HepG2 (cell line): Measurements from ENCODE around the gene PRXL2B. TPM values are rescaled to one million over a fixed set of nuclear protein-coding genes. Genes with fewer than 3 reads are reported as not detected.

Experiments used
- AKAP8 ChIP-seq: sonication (generic); formaldehyde crosslinking; IDR thresholded peaks from 2 replicates; pipeline ENCODE4 v1.5.1; 2020; ENCODE audit warnings: mild to moderate bottlenecking, missing genetic modification reagents
- BCL6 ChIP-seq: IDR thresholded peaks from 2 replicates; pipeline ENCODE4 v1.6.1; 2016; ENCODE audit warnings: missing genetic modification reagents, missing compliant biosample characterization
- CBFB ChIP-seq: sonication (generic); formaldehyde crosslinking; IDR thresholded peaks from 2 replicates; pipeline ENCODE4 v1.4.0; 2020; ENCODE audit warnings: missing genetic modification reagents
- FIP1L1 ChIP-seq: fragments of 200-400 bp; formaldehyde crosslinking; IDR thresholded peaks from 2 replicates; pipeline ENCODE4 v1.6.1; 2018; ENCODE audit warnings: low read depth, mild to moderate bottlenecking, low read length, moderate library complexity, borderline replicate concordance; ENCODE audit not compliant: insufficient read depth
- FOXA3 ChIP-seq: IDR thresholded peaks from 2 replicates; pipeline ENCODE4 v1.6.1; 2016; ENCODE audit warnings: missing genetic modification reagents, missing compliant biosample characterization
- GABPB1 ChIP-seq: IDR thresholded peaks from 2 replicates; pipeline ENCODE4 v1.6.1; 2016; ENCODE audit warnings: mild to moderate bottlenecking, missing genetic modification reagents, moderate library complexity, missing compliant biosample characterization
- MBD4 ChIP-seq: IDR thresholded peaks from 2 replicates; pipeline ENCODE4 v1.6.1; 2012; ENCODE audit warnings: low read length, inconsistent platforms, borderline replicate concordance
- PHF8 ChIP-seq: sonication (generic); formaldehyde crosslinking; IDR thresholded peaks from 2 replicates; pipeline ENCODE4 v1.5.0; 2020; ENCODE audit warnings: missing genetic modification reagents
- PTBP1 ChIP-seq: fragments of 200-400 bp; formaldehyde crosslinking; IDR thresholded peaks from 2 replicates; pipeline ENCODE4 v1.6.1; 2018; ENCODE audit warnings: low read length, low read depth; ENCODE audit not compliant: poor library complexity, severe bottlenecking
- SIX4 ChIP-seq: sonication (generic); formaldehyde crosslinking; IDR thresholded peaks from 2 replicates; pipeline ENCODE4 v1.4.0; 2020; ENCODE audit warnings: missing genetic modification reagents
- SP1 ChIP-seq, 2 experiments: fragments of 450-650 bp in 1 of 2; sonication (generic) in 1 of 2; formaldehyde crosslinking in 1 of 2; IDR thresholded peaks; 2 replicates each; pipeline versions ENCODE4 v1.4.0 to v1.6.1; 2016 to 2020; ENCODE audit warnings: missing genetic modification reagents in 1 of 2
- ZNF530 ChIP-seq: sonication (generic); formaldehyde crosslinking; IDR thresholded peaks from 2 replicates; pipeline ENCODE4 v1.5.0; 2020; ENCODE audit warnings: low read depth, mild to moderate bottlenecking, missing genetic modification reagents
- ZNF557 ChIP-seq: sonication (generic); formaldehyde crosslinking; IDR thresholded peaks from 2 replicates; pipeline ENCODE4 v1.4.0; 2020; ENCODE audit warnings: missing genetic modification reagents
- ZNF577 ChIP-seq: sonication (generic); formaldehyde crosslinking; IDR thresholded peaks from 2 replicates; pipeline ENCODE4 v1.4.0; 2020; ENCODE audit warnings: mild to moderate bottlenecking, low read depth, missing genetic modification reagents, borderline replicate concordance
- ZNF773 ChIP-seq: sonication (generic); formaldehyde crosslinking; IDR thresholded peaks from 2 replicates; pipeline ENCODE4 v1.4.0; 2020; ENCODE audit warnings: missing genetic modification reagents, borderline replicate concordance
- ZNF83 ChIP-seq: sonication (generic); formaldehyde crosslinking; IDR thresholded peaks from 2 replicates; pipeline ENCODE4 v1.4.0; 2020; ENCODE audit warnings: missing genetic modification reagents, mild to moderate bottlenecking, borderline replicate concordance
- polyA plus RNA-seq, 8 experiments: library from polyadenylated mRNA; depleted of rRNA in 3 of 8; stranded (reverse) in 7 of 8; unstranded in 1 of 8; fragments of >200 nt; fragmentation: Illumina TruSeq in 4 of 8; extraction: Trizol in 4 of 8; gene quantifications; 2 replicates each; pipeline versions ENCODE4 v1.2.1 to v1.2.3, GENCODE V29; 2011 to 2016; ENCODE audit warnings: low read depth in 4 of 8, missing spikeins in 1 of 8, mixed read lengths in 1 of 8; ENCODE audit not compliant: insufficient read depth in 1 of 8
- total RNA-seq, 5 experiments: library from RNA; depleted of rRNA; stranded (reverse); fragments of >200 nt; fragmentation: Illumina TruSeq; extraction: Trizol; gene quantifications; 2 replicates each; pipeline ENCODE4 v1.2.3, GENCODE V29; 2016; ENCODE audit warnings: low read depth in 1 of 5
- TF ChIP-seq, protein P1 (sequence below): sonication (generic); formaldehyde crosslinking; IDR thresholded peaks from 2 replicates; pipeline ENCODE4 v1.4.0; 2020; ENCODE audit warnings: missing genetic modification reagents, mild to moderate bottlenecking, borderline replicate concordance
- TF ChIP-seq, protein P2 (sequence below): IDR thresholded peaks from 2 replicates; pipeline ENCODE4 v1.4.0; 2020; ENCODE audit warnings: mild to moderate bottlenecking, missing genetic modification reagents
- TF ChIP-seq, protein P3 (sequence below): sonication (generic); formaldehyde crosslinking; IDR thresholded peaks from 2 replicates; pipeline ENCODE4 v1.5.1; 2020; ENCODE audit warnings: missing genetic modification reagents, mild to moderate bottlenecking, borderline replicate concordance
- TF ChIP-seq, protein P4 (sequence below): sonication (generic); formaldehyde crosslinking; IDR thresholded peaks from 2 replicates; pipeline ENCODE4 v1.4.0; 2020; ENCODE audit warnings: missing genetic modification reagents, borderline replicate concordance

PRXL2B gene
- total and polyA plus RNA-seq, 2 of the 13 experiments (the other 11 are each of a cell fraction or from before 2014, with no cell fraction given): 16.8 to 22.1 TPM

DNA sequence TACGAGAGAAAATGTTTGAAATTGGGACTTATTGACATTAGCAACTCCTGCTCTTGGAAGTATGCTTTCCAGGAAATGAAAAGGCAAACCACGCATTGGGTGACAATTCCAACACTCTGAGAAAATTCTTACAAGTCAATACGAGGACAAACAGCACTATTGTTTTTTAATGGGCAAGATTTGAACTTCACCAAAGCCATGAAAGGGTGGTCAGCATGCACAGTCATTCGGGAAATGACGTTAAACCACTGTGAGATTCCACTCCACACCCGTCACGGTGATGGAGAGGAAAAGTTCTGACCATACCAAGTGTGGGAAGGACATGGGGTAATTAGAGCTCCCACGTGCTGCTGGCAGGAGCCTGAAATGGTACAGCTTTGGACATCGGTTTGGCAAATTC is 12.2 kb upstream of the PRXL2B start (continued):
- TF ChIP-seq CBFB: no peak
- TF ChIP-seq, protein P1, sequence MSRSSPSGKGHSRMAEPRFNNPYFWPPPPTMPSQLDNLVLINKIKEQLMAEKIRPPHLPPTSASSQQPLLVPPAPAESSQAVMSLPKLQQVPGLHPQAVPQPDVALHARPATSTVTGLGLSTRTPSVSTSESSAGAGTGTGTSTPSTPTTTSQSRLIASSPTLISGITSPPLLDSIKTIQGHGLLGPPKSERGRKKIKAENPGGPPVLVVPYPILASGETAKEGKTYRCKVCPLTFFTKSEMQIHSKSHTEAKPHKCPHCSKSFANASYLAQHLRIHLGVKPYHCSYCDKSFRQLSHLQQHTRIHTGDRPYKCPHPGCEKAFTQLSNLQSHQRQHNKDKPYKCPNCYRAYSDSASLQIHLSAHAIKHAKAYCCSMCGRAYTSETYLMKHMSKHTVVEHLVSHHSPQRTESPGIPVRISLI (CRISPR knock-in tag): no peak
- TF ChIP-seq ZNF83 (CRISPR knock-in tag): no peak
- TF ChIP-seq FIP1L1: no peak
- TF ChIP-seq FOXA3 (CRISPR knock-in tag): peak; percentile 46; the same call in 1 of the 2 replicates
- TF ChIP-seq, protein P2, sequence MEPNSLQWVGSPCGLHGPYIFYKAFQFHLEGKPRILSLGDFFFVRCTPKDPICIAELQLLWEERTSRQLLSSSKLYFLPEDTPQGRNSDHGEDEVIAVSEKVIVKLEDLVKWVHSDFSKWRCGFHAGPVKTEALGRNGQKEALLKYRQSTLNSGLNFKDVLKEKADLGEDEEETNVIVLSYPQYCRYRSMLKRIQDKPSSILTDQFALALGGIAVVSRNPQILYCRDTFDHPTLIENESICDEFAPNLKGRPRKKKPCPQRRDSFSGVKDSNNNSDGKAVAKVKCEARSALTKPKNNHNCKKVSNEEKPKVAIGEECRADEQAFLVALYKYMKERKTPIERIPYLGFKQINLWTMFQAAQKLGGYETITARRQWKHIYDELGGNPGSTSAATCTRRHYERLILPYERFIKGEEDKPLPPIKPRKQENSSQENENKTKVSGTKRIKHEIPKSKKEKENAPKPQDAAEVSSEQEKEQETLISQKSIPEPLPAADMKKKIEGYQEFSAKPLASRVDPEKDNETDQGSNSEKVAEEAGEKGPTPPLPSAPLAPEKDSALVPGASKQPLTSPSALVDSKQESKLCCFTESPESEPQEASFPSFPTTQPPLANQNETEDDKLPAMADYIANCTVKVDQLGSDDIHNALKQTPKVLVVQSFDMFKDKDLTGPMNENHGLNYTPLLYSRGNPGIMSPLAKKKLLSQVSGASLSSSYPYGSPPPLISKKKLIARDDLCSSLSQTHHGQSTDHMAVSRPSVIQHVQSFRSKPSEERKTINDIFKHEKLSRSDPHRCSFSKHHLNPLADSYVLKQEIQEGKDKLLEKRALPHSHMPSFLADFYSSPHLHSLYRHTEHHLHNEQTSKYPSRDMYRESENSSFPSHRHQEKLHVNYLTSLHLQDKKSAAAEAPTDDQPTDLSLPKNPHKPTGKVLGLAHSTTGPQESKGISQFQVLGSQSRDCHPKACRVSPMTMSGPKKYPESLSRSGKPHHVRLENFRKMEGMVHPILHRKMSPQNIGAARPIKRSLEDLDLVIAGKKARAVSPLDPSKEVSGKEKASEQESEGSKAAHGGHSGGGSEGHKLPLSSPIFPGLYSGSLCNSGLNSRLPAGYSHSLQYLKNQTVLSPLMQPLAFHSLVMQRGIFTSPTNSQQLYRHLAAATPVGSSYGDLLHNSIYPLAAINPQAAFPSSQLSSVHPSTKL (CRISPR knock-in tag): peak; percentile 37; the same call in 1 of the 2 replicates
- no peak for TF ChIP-seq GABPB1 (CRISPR knock-in tag)
- no peak for TF ChIP-seq ZNF530 (CRISPR knock-in tag)
- TF ChIP-seq SIX4: no peak
- TF ChIP-seq, protein P3, sequence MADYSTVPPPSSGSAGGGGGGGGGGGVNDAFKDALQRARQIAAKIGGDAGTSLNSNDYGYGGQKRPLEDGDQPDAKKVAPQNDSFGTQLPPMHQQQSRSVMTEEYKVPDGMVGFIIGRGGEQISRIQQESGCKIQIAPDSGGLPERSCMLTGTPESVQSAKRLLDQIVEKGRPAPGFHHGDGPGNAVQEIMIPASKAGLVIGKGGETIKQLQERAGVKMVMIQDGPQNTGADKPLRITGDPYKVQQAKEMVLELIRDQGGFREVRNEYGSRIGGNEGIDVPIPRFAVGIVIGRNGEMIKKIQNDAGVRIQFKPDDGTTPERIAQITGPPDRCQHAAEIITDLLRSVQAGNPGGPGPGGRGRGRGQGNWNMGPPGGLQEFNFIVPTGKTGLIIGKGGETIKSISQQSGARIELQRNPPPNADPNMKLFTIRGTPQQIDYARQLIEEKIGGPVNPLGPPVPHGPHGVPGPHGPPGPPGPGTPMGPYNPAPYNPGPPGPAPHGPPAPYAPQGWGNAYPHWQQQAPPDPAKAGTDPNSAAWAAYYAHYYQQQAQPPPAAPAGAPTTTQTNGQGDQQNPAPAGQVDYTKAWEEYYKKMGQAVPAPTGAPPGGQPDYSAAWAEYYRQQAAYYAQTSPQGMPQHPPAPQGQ (CRISPR knock-in tag): no peak
- no peak for TF ChIP-seq PTBP1
- TF ChIP-seq, protein P4, sequence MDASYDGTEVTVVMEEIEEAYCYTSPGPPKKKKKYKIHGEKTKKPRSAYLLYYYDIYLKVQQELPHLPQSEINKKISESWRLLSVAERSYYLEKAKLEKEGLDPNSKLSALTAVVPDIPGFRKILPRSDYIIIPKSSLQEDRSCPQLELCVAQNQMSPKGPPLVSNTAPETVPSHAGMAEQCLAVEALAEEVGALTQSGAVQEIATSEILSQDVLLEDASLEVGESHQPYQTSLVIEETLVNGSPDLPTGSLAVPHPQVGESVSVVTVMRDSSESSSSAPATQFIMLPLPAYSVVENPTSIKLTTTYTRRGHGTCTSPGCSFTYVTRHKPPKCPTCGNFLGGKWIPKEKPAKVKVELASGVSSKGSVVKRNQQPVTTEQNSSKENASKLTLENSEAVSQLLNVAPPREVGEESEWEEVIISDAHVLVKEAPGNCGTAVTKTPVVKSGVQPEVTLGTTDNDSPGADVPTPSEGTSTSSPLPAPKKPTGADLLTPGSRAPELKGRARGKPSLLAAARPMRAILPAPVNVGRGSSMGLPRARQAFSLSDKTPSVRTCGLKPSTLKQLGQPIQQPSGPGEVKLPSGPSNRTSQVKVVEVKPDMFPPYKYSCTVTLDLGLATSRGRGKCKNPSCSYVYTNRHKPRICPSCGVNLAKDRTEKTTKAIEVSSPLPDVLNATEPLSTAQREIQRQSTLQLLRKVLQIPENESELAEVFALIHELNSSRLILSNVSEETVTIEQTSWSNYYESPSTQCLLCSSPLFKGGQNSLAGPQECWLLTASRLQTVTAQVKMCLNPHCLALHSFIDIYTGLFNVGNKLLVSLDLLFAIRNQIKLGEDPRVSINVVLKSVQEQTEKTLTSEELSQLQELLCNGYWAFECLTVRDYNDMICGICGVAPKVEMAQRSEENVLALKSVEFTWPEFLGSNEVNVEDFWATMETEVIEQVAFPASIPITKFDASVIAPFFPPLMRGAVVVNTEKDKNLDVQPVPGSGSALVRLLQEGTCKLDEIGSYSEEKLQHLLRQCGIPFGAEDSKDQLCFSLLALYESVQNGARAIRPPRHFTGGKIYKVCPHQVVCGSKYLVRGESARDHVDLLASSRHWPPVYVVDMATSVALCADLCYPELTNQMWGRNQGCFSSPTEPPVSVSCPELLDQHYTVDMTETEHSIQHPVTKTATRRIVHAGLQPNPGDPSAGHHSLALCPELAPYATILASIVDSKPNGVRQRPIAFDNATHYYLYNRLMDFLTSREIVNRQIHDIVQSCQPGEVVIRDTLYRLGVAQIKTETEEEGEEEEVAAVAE (CRISPR knock-in tag): no peak
- TF ChIP-seq SP1 (IDR thresholded peaks at IDR 0.05): no peak
- no peak for TF ChIP-seq SP1 (CRISPR knock-in tag; IDR thresholded peaks at IDR 0.05)
- no peak for TF ChIP-seq ZNF577
- no peak for TF ChIP-seq AKAP8 (CRISPR knock-in tag)
- TF ChIP-seq ZNF557: no peak
- no peak for TF ChIP-seq MBD4
- peak; percentile 97 for TF ChIP-seq BCL6 (CRISPR knock-in tag)
- no peak for TF ChIP-seq PHF8 (CRISPR knock-in tag)
- no peak for TF ChIP-seq ZNF773
